CD4-positive, alpha-beta T cell (primary cell): ENCODE data around the gene PLEKHA7. TPM values are rescaled to one million over a fixed set of nuclear protein-coding genes. Genes with fewer than 3 reads are reported as not detected.

ENCODE experiments used
- ATAC-seq: fragments of 200-7000 bp; cut with Tn5 transposase; one replicate; pipeline ENCODE4 v1.10.0; 2022; ENCODE audit warnings: mild to moderate bottlenecking; ENCODE audit not compliant: poor library complexity
- CTCF ChIA-PET: fragments of 350-600 bp; sonication (Branson Sonifier 250); formaldehyde crosslinking; loops from one replicate; lab custom pipeline; 2021; ENCODE audit warnings: antibody characterized with exemption, inconsistent platforms; lab: Charles Lee
- POLR2A ChIA-PET: fragments of 350-600 bp; sonication (Branson Sonifier 250); formaldehyde crosslinking; loops from one replicate; lab custom pipeline; 2021; ENCODE audit warnings: antibody characterized with exemption, inconsistent platforms; lab: Charles Lee
- DNase-seq, 14 experiments: peaks; one replicate each; pipeline ENCODE4 v3.0.0-alpha.2; 2013 to 2020; ENCODE audit warnings: mixed read lengths in 2 of 14
- H3K27ac ChIP-seq, 2 donors: one replicate each; pipeline versions ENCODE4 v1.5.1 to v1.7.0; 2013; ENCODE audit warnings: low read length in 2 of 2, low read depth in 1 of 2, mild to moderate bottlenecking in 1 of 2
- H3K27me3 ChIP-seq, 2 experiments: 1 replicate in 1 of 2; 2 replicates in 1 of 2; pipeline versions ENCODE4 v1.6.1 to v1.7.0; 2013; ENCODE audit warnings: low read length in 2 of 2, control low read depth in 1 of 2, mild to moderate bottlenecking in 1 of 2, moderate library complexity in 1 of 2; ENCODE audit not compliant: insufficient read depth in 2 of 2, control insufficient read depth in 1 of 2
- H3K36me3 ChIP-seq: one replicate; pipeline ENCODE4 v1.6.1; 2013; ENCODE audit warnings: low read length, control low read depth; ENCODE audit not compliant: insufficient read depth
- H3K4me1 ChIP-seq: one replicate; pipeline ENCODE4 v1.6.1; 2013; ENCODE audit warnings: low read length, control low read depth; ENCODE audit not compliant: insufficient read depth
- H3K4me3 ChIP-seq: one replicate; pipeline ENCODE4 v1.5.1; 2013; ENCODE audit warnings: mild to moderate bottlenecking, low read length, moderate library complexity
- H3K9me3 ChIP-seq, 2 experiments: 1 replicate in 1 of 2; 2 replicates in 1 of 2; pipeline versions ENCODE4 v1.6.1 to v1.7.0; 2013; ENCODE audit warnings: low read length in 2 of 2, mild to moderate bottlenecking in 2 of 2, control low read depth in 1 of 2, moderate library complexity in 1 of 2; ENCODE audit not compliant: control insufficient read depth in 1 of 2, insufficient read depth in 1 of 2
- H3K27ac Mint-ChIP-seq: one replicate; pipeline ENCODE4 v1.8.0; 2020; ENCODE audit warnings: mixed read lengths
- H3K27me3 Mint-ChIP-seq: one replicate; pipeline ENCODE4 v1.8.0; 2021; ENCODE audit warnings: mixed read lengths
- H3K36me3 Mint-ChIP-seq: one replicate; pipeline ENCODE4 v1.8.0; 2021; ENCODE audit warnings: low read depth, mixed read lengths
- H3K4me1 Mint-ChIP-seq: one replicate; pipeline ENCODE4 v1.8.0; 2021; ENCODE audit warnings: low read depth, mixed read lengths
- H3K4me3 Mint-ChIP-seq: one replicate; pipeline ENCODE4 v1.8.0; 2020; ENCODE audit warnings: mild to moderate bottlenecking, mixed read lengths
- H3K9me3 Mint-ChIP-seq: one replicate; pipeline ENCODE4 v1.8.0; 2020; ENCODE audit warnings: mixed read lengths
- CTCF ChIP-seq: fragments of 200-600 bp; IDR thresholded peaks from one replicate; pipeline ENCODE4 v1.8.0; 2022; ENCODE audit warnings: antibody characterized with exemption, mild to moderate bottlenecking
- intact Hi-C, 2 experiments: fragments of 100-400 bp; cut with DNase I in 1 of 2; cut with micrococcal nuclease in 1 of 2; formaldehyde crosslinking; loops; one replicate each; pipeline versions ENCODE4 v1.15.1 to v1.9.0; 2023 to 2025; cut with DNase I, micrococcal nuclease
- total RNA-seq, 174 experiments: library from RNA in 2 of 174; stranded (reverse) in 2 of 174; gene quantifications; one replicate each; pipeline ENCODE4 v1.2.3 and lab custom pipeline; 2021 to 2026

PLEKHA7 gene
- total RNA-seq, 2 experiments from 2014 or later, result 4.5 to 4.8 TPM

GRCh38 chr11:16780146-16780545, 234.1 kb downstream of the PLEKHA7 start:
- ATAC-seq, result no peak
- no peaks in the 10 kb centered on the region for H3K36me3 ChIP-seq
- no peaks in the 10 kb centered on the region for H3K27me3 Mint-ChIP-seq
- ChIA-PET POLR2A (no interaction called here), CTCF (no interaction called here)
- no peak overlapping the region for H3K27ac ChIP-seq
- H3K4me3 ChIP-seq, result no peak overlapping the region
- peaks cover 0 to 3% of the 10 kb centered on the region in 2 experiments for H3K9me3 ChIP-seq
- H3K9me3 Mint-ChIP-seq, result no peaks in the 10 kb centered on the region
- H3K4me1 Mint-ChIP-seq, result no peaks in the 10 kb centered on the region
- no peaks in the 10 kb centered on the region for H3K4me1 ChIP-seq
- TF ChIP-seq CTCF, result no peak
- no peaks in the 10 kb centered on the region for H3K27me3 ChIP-seq
- H3K36me3 Mint-ChIP-seq, result no peaks in the 10 kb centered on the region
- no peak overlapping the region for H3K4me3 Mint-ChIP-seq
- intact Hi-C loops, result loop anchor here in 1 of 2 experiments (10.0 kb wide), 1 partner anchor 285 kb away; no protein-coding TSS in a partner anchor
- no peak for DNase-seq
- no peak overlapping the region for H3K27ac Mint-ChIP-seq

GRCh38 chr11:16779436-16779835, 234.8 kb downstream of the PLEKHA7 start:
- Histone ChIP-seq H3K9me3 (peaks cover 0 to 3% of the 10 kb centered on the region in 2 experiments), H3K36me3 (no peaks in the 10 kb centered on the region), H3K4me3 (no peak overlapping the region), H3K4me1 (no peaks in the 10 kb centered on the region), H3K27ac (no peak overlapping the region), H3K27me3 (no peaks in the 10 kb centered on the region)
- TF ChIP-seq CTCF, result no peak
- no peak overlapping the region for H3K27ac Mint-ChIP-seq
- CTCF ChIA-PET, result no interaction called here
- ATAC-seq, result no peak
- H3K27me3 Mint-ChIP-seq, result no peaks in the 10 kb centered on the region
- no peaks in the 10 kb centered on the region for H3K4me1 Mint-ChIP-seq
- DNase-seq, result peak in 3 of 14 experiments; percentile 20 to 42 (median 31)
- POLR2A ChIA-PET, result no interaction called here
- H3K4me3 Mint-ChIP-seq, result no peak overlapping the region
- no peaks in the 10 kb centered on the region for H3K9me3 Mint-ChIP-seq
- intact Hi-C loops, result no loop called here
- no peaks in the 10 kb centered on the region for H3K36me3 Mint-ChIP-seq

GRCh38 chr11:16778876-16779275, 235.3 kb downstream of the PLEKHA7 start:
- Mint-ChIP-seq H3K4me1 (no peaks in the 10 kb centered on the region), H3K27me3 (no peaks in the 10 kb centered on the region), H3K36me3 (no peaks in the 10 kb centered on the region), H3K4me3 (no peak overlapping the region), H3K9me3 (no peaks in the 10 kb centered on the region), H3K27ac (no peak overlapping the region)
- DNase-seq, result no peak
- ATAC-seq, result no peak
- TF ChIP-seq CTCF, result no peak
- H3K4me1 ChIP-seq, result no peaks in the 10 kb centered on the region
- H3K36me3 ChIP-seq, result no peaks in the 10 kb centered on the region
- H3K4me3 ChIP-seq, result no peak overlapping the region
- ChIA-PET CTCF (no interaction called here), POLR2A (no interaction called here)
- peaks cover 0 to 3% of the 10 kb centered on the region in 2 experiments for H3K9me3 ChIP-seq
- intact Hi-C loops, result no loop called here
- no peaks in the 10 kb centered on the region for H3K27me3 ChIP-seq
- no peak overlapping the region for H3K27ac ChIP-seq
